ENCODE results near the gene LMF1.

DNA sequence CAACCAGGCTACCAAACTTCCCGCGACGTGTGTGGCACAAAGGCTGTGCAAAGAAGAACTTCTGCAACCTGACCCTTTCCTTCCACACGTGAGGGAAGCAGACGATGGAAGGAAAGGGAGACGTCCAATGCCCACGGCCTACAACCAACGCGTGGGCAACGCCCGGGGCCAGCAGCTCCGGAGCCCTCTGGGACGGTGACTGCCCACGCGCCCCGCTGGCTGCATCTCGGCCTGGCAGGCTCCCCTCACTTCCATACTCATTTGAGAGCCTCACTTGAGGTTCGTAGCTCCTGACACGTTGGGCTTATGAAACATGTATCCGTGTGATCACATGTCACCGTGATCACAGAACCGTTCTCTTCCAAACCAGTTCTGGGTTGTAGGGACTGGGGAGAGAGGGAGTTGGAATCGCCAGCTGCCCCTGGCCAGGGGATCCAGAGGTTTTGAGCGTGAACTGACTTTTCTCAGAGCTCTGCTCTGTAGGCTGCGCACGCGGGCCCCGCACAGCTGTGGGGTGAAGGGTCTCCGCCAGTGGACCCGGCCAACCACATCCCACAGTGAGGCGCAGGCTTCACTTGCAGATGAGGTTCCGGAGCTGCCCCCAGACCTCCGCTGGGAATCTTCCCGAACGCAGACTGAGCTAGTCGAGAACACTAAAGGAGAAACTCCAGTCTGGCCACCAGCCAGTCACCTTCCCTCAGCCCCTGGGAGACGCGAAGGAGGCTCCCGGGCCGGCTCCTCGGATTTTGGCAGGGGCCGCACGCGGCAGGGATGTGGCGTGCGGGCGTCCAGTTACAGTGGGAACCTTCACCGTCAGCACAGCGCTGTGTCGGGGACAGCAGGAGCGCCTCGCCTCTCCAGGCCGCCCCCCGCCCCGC is 1.0 kb downstream of the LMF1 start:
- TF ChIP-seq, protein P1, sequence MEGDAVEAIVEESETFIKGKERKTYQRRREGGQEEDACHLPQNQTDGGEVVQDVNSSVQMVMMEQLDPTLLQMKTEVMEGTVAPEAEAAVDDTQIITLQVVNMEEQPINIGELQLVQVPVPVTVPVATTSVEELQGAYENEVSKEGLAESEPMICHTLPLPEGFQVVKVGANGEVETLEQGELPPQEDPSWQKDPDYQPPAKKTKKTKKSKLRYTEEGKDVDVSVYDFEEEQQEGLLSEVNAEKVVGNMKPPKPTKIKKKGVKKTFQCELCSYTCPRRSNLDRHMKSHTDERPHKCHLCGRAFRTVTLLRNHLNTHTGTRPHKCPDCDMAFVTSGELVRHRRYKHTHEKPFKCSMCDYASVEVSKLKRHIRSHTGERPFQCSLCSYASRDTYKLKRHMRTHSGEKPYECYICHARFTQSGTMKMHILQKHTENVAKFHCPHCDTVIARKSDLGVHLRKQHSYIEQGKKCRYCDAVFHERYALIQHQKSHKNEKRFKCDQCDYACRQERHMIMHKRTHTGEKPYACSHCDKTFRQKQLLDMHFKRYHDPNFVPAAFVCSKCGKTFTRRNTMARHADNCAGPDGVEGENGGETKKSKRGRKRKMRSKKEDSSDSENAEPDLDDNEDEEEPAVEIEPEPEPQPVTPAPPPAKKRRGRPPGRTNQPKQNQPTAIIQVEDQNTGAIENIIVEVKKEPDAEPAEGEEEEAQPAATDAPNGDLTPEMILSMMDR (IDR thresholded peaks at IDR 0.05), result no peak
- TF ChIP-seq POLR2A (IDR thresholded peaks at IDR 0.05), result no peak
